ENCODE measurements around the gene NDUFB3. TPM values are rescaled to one million over a fixed set of nuclear protein-coding genes. Genes with fewer than 3 reads are reported as not detected.

NDUFB3 gene
- total RNA-seq, 2 donors from 2014 or later, result 82.3 to 163 TPM

DNA sequence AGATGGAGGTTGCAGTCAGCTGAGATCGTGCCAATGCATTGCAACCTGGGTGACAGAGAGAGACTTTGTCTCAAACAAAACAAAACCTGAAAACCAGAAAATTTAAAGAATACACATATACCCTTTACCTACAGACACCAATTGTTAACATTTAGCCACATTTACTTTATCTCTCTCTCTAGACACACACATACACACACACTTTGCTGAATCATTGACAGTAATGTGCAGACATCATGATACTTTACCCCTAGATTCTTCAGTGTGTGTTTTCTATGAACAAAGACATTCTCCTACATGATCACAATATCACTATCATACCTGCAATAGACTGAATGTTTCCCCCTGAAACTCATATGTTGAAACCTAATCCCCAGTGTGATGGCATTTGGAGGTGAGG lies 34.0 kb downstream of the NDUFB3 start:
- no peaks in the 10 kb centered on the region for H3K36me3 ChIP-seq (ENCODE audit: control insufficient read depth, insufficient read depth, low read length)
- Mint-ChIP-seq H3K9me3 (no peaks in the 10 kb centered on the region), H3K36me3 (ENCODE audit: low read depth) (peaks cover 12% of the 10 kb centered on the region), H3K4me1 (peaks cover 5% of the 10 kb centered on the region), H3K4me3 (no peak overlapping the region), H3K27ac (no peak overlapping the region), H3K27me3 (ENCODE audit: insufficient read depth) (no peaks in the 10 kb centered on the region)
- H3K27ac ChIP-seq (ENCODE audit: low read depth, low read length), result no peak overlapping the region
- no peak overlapping the region for H3K4me3 ChIP-seq (ENCODE audit: low read length)
- H3K9ac ChIP-seq (ENCODE audit: extremely low read depth, low read length, poor library complexity, severe bottlenecking), result no peak overlapping the region
- DNase-seq, result no peak
- no peaks in the 10 kb centered on the region for H3K4me1 ChIP-seq (ENCODE audit: control insufficient read depth, insufficient read depth, low read length)
- H3K9me3 ChIP-seq (ENCODE audit: control insufficient read depth, low read length), result no peaks in the 10 kb centered on the region
- WGBS, 2 experiments (ENCODE audit: insufficient coverage in 1 of 2, insufficient read length in 1 of 2), result 96 to 100% methylated on average over 1 of the region's 1 CpG
- TF ChIP-seq, protein P1, sequence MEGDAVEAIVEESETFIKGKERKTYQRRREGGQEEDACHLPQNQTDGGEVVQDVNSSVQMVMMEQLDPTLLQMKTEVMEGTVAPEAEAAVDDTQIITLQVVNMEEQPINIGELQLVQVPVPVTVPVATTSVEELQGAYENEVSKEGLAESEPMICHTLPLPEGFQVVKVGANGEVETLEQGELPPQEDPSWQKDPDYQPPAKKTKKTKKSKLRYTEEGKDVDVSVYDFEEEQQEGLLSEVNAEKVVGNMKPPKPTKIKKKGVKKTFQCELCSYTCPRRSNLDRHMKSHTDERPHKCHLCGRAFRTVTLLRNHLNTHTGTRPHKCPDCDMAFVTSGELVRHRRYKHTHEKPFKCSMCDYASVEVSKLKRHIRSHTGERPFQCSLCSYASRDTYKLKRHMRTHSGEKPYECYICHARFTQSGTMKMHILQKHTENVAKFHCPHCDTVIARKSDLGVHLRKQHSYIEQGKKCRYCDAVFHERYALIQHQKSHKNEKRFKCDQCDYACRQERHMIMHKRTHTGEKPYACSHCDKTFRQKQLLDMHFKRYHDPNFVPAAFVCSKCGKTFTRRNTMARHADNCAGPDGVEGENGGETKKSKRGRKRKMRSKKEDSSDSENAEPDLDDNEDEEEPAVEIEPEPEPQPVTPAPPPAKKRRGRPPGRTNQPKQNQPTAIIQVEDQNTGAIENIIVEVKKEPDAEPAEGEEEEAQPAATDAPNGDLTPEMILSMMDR (conservative IDR thresholded peaks at IDR 0.05), result no peak
- no peaks in the 10 kb centered on the region for H3K27me3 ChIP-seq (ENCODE audit: control insufficient read depth, insufficient read depth, low read length, poor library complexity, severe bottlenecking)

DNA sequence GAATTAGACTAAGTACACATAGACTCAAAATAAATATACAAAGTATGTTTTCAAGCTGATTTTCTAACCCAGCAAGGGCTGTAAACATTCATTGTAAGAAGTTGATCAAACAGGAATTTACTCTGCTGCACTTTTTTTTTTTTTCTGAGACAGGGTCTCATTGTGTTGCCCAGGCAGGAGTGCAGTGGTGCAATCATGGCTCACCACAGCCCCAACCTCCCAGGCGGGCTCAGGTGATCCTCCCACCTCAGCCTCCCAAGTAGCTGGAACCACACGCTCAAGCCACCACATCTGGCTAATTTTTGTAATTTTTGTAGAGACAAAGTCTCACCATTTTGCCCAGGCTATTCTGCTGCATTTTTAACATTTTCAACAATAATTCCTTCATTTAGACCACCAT lies 35.8 kb downstream of the NDUFB3 start:
- WGBS, 2 experiments (ENCODE audit: insufficient coverage in 1 of 2, insufficient read length in 1 of 2), result 73 to 93% methylated on average over 2 of the region's 2 CpGs
- H3K27me3 Mint-ChIP-seq (ENCODE audit: insufficient read depth), result no peaks in the 10 kb centered on the region

DNA sequence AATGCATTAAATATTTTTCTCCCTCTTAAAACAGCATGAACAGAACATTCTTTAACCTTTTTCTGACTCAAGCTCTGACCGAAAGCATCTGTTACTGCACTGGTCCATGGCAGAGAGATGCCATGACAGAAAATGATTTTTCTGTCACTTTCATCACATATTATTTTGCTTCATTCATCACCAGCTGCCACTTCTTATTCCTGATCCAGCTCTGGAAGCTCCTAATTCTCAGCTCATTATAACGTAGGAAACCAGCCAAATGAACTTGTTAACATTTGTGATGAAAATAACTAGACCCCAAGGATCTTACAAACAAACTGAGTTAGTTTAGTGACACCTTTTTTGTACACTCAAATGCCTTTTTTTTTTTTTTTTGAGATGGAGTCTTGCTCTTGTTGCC lies 36.5 kb downstream of the NDUFB3 start:
- Histone ChIP-seq H3K4me3 (ENCODE audit: low read length) (no peak overlapping the region), H3K27me3 (ENCODE audit: control insufficient read depth, insufficient read depth, low read length, poor library complexity, severe bottlenecking) (no peaks in the 10 kb centered on the region), H3K9me3 (ENCODE audit: control insufficient read depth, low read length) (no peaks in the 10 kb centered on the region), H3K27ac (ENCODE audit: low read depth, low read length) (no peak overlapping the region), H3K36me3 (ENCODE audit: control insufficient read depth, insufficient read depth, low read length) (no peaks in the 10 kb centered on the region), H3K4me1 (ENCODE audit: control insufficient read depth, insufficient read depth, low read length) (no peaks in the 10 kb centered on the region), H3K9ac (ENCODE audit: extremely low read depth, low read length, poor library complexity, severe bottlenecking) (no peak overlapping the region)
- no peak overlapping the region for H3K4me3 Mint-ChIP-seq
- no peaks in the 10 kb centered on the region for H3K27me3 Mint-ChIP-seq (ENCODE audit: insufficient read depth)
- peaks cover 7% of the 10 kb centered on the region for H3K4me1 Mint-ChIP-seq
- 91 to 94% methylated on average over 2 of the region's 2 CpGs for WGBS, 2 experiments (ENCODE audit: insufficient coverage in 1 of 2, insufficient read length in 1 of 2)
- peaks cover 15% of the 10 kb centered on the region for H3K36me3 Mint-ChIP-seq (ENCODE audit: low read depth)
- H3K27ac Mint-ChIP-seq, result no peak overlapping the region
- no peaks in the 10 kb centered on the region for H3K9me3 Mint-ChIP-seq
- TF ChIP-seq, protein P1 (conservative IDR thresholded peaks at IDR 0.05), result no peak
- no peak for DNase-seq

More for the DNA sequence above, 35.8 kb downstream of the NDUFB3 start:
- Mint-ChIP-seq H3K9me3 (no peaks in the 10 kb centered on the region), H3K4me3 (no peak overlapping the region), H3K27ac (no peak overlapping the region), H3K36me3 (ENCODE audit: low read depth) (peaks cover 15% of the 10 kb centered on the region), H3K4me1 (peaks cover 7% of the 10 kb centered on the region)
- no peak for DNase-seq
- Histone ChIP-seq H3K4me1 (ENCODE audit: control insufficient read depth, insufficient read depth, low read length) (no peaks in the 10 kb centered on the region), H3K9ac (ENCODE audit: extremely low read depth, low read length, poor library complexity, severe bottlenecking) (no peak overlapping the region), H3K36me3 (ENCODE audit: control insufficient read depth, insufficient read depth, low read length) (no peaks in the 10 kb centered on the region), H3K27ac (ENCODE audit: low read depth, low read length) (no peak overlapping the region), H3K4me3 (ENCODE audit: low read length) (no peak overlapping the region), H3K27me3 (ENCODE audit: control insufficient read depth, insufficient read depth, low read length, poor library complexity, severe bottlenecking) (no peaks in the 10 kb centered on the region), H3K9me3 (ENCODE audit: control insufficient read depth, low read length) (no peaks in the 10 kb centered on the region)
- TF ChIP-seq, protein P1 (conservative IDR thresholded peaks at IDR 0.05), result no peak
